Measurements from ENCODE around the gene POU4F3.
"Not testable (repeated sequence)": the region's sequence is repeated elsewhere in the genome, so short reads cannot be mapped to it uniquely, and the experiment has no call there.

The POU4F3 gene

GRCh38 chr5:146338774-146339714, at the start of gene POU4F3:
TSS of gene POU4F3 (plus strand) at chr5:146338839. CDS start at chr5:146339113, 274 bp downstream.
- peak; percentile 33 for DNase-seq

- DNase-seq = no peak
Measured at GRCh38 chr5:146290318-146290717, 48.3 kb upstream of the POU4F3 start.

GRCh38 chr5:146291421-146292074, 47.1 kb upstream of the POU4F3 start:
- peak; percentile 54 for DNase-seq

- DNase-seq = no peak
Measured at GRCh38 chr5:146296245-146296644, 42.4 kb upstream of the POU4F3 start.

- not testable (repeated sequence) for DNase-seq
Measured at GRCh38 chr5:146298920-146299319, 39.7 kb upstream of the POU4F3 start.

- no peak for DNase-seq
Measured at GRCh38 chr5:146301626-146302025, 37.0 kb upstream of the POU4F3 start.

- DNase-seq = no peak
Measured at GRCh38 chr5:146302406-146302805, 36.2 kb upstream of the POU4F3 start.

GRCh38 chr5:146306838-146307237, 31.8 kb upstream of the POU4F3 start:
- DNase-seq = no peak

- no peak for DNase-seq
Measured at GRCh38 chr5:146307796-146308195, 30.8 kb upstream of the POU4F3 start.

- no peak for DNase-seq
Measured at GRCh38 chr5:146310540-146310939, 28.1 kb upstream of the POU4F3 start.

- no peak for DNase-seq
Measured at GRCh38 chr5:146311278-146311677, 27.4 kb upstream of the POU4F3 start.

GRCh38 chr5:146313027-146313426, 25.6 kb upstream of the POU4F3 start:
- no peak for DNase-seq

GRCh38 chr5:146321571-146321970, 17.1 kb upstream of the POU4F3 start:
- DNase-seq = no peak

- DNase-seq = no peak
Measured at GRCh38 chr5:146327257-146327870, 11.3 kb upstream of the POU4F3 start.

GRCh38 chr5:146327989-146328388, 10.7 kb upstream of the POU4F3 start:
- no peak for DNase-seq

GRCh38 chr5:146329697-146330096, 8.9 kb upstream of the POU4F3 start:
- DNase-seq = no peak

GRCh38 chr5:146331423-146331822, 7.2 kb upstream of the POU4F3 start:
- DNase-seq = no peak

GRCh38 chr5:146334074-146334533, 4.5 kb upstream of the POU4F3 start:
- no peak for DNase-seq

- no peak for DNase-seq
Measured at GRCh38 chr5:146336197-146336596, 2.4 kb upstream of the POU4F3 start.

GRCh38 chr5:146337264-146337904, 1.3 kb upstream of the POU4F3 start:
- no peak for DNase-seq

GRCh38 chr5:146337928-146338327, 711 bp upstream of the POU4F3 start:
- no peak for DNase-seq

- DNase-seq = no peak
Measured at GRCh38 chr5:146339715-146340259, 1.1 kb downstream of the POU4F3 start.

Measured in NCI-H345 (cell line).